Mesenchymal stem cell (in vitro differentiated cells and primary cell): ENCODE measurements around the gene FABP1.

Experiments
- DNase-seq: peaks from one replicate; pipeline ENCODE4 v3.0.0-alpha.2; 2013
- H2AFZ ChIP-seq: one replicate; pipeline ENCODE4 v1.6.1; 2013; ENCODE audit warnings: low read depth, mild to moderate bottlenecking, control low read depth, inconsistent platforms, low read length, moderate library complexity
- H2AK5ac ChIP-seq: 2 replicates; pipeline ENCODE4 v1.6.1; 2013; ENCODE audit warnings: low read length, moderate library complexity, mild to moderate bottlenecking, inconsistent platforms; ENCODE audit not compliant: severe bottlenecking
- H2BK120ac ChIP-seq: one replicate; pipeline ENCODE4 v1.6.1; 2013; ENCODE audit warnings: low read depth, mild to moderate bottlenecking, inconsistent platforms, low read length, moderate library complexity
- H2BK12ac ChIP-seq, 2 experiments: one replicate each; pipeline ENCODE4 v1.6.1; 2013; ENCODE audit warnings: inconsistent platforms in 2 of 2, low read length in 2 of 2, mild to moderate bottlenecking in 2 of 2, moderate library complexity in 2 of 2, control low read depth in 1 of 2
- H2BK15ac ChIP-seq: one replicate; pipeline ENCODE4 v1.6.1; 2013; ENCODE audit warnings: mild to moderate bottlenecking, low read depth, inconsistent platforms; ENCODE audit not compliant: poor library complexity, severe bottlenecking
- H2BK5ac ChIP-seq: 2 replicates; pipeline ENCODE4 v1.6.1; 2013; ENCODE audit warnings: low read depth, mild to moderate bottlenecking, low read length, control low read depth, inconsistent platforms; ENCODE audit not compliant: poor library complexity, severe bottlenecking
- H3K14ac ChIP-seq, 2 experiments: one replicate each; pipeline ENCODE4 v1.6.1; 2013; ENCODE audit warnings: inconsistent platforms in 2 of 2, low read length in 2 of 2, control low read depth in 1 of 2, mild to moderate bottlenecking in 1 of 2, moderate library complexity in 1 of 2
- H3K18ac ChIP-seq, 2 experiments: one replicate each; pipeline ENCODE4 v1.6.1; 2013; ENCODE audit warnings: inconsistent platforms in 2 of 2, low read length in 2 of 2, control low read depth in 1 of 2, low read depth in 1 of 2, mild to moderate bottlenecking in 1 of 2
- H3K23ac ChIP-seq, 2 experiments: one replicate each; pipeline ENCODE4 v1.6.1; 2013; ENCODE audit warnings: inconsistent platforms in 2 of 2, low read length in 2 of 2, mild to moderate bottlenecking in 2 of 2, moderate library complexity in 2 of 2, control low read depth in 1 of 2
- H3K27ac ChIP-seq: 2 replicates; pipeline ENCODE4 v1.5.1; 2013; ENCODE audit warnings: mild to moderate bottlenecking, moderate library complexity, low read length, control low read depth, inconsistent platforms; ENCODE audit not compliant: poor library complexity, severe bottlenecking
- H3K27me3 ChIP-seq, 2 experiments: 2 replicates each; pipeline versions ENCODE4 v1.6.1 to v1.7.0; 2013; ENCODE audit warnings: low read length in 2 of 2, mild to moderate bottlenecking in 2 of 2, moderate library complexity in 2 of 2, control low read depth in 1 of 2, inconsistent platforms in 1 of 2; ENCODE audit not compliant: control insufficient read depth in 1 of 2, insufficient read depth in 1 of 2
- H3K36me3 ChIP-seq, 2 experiments: 2 replicates each; pipeline versions ENCODE4 v1.6.1 to v1.7.0; 2013; ENCODE audit warnings: low read length in 2 of 2, control low read depth in 1 of 2, inconsistent platforms in 1 of 2, low read depth in 1 of 2, mild to moderate bottlenecking in 1 of 2; ENCODE audit not compliant: insufficient read depth in 2 of 2, control insufficient read depth in 1 of 2
- H3K4ac ChIP-seq, 2 experiments: one replicate each; pipeline ENCODE4 v1.6.1; 2013; ENCODE audit warnings: inconsistent platforms in 2 of 2, low read length in 2 of 2, mild to moderate bottlenecking in 2 of 2, moderate library complexity in 2 of 2, control low read depth in 1 of 2, low read depth in 1 of 2
- H3K4me1 ChIP-seq: 2 replicates; pipeline ENCODE4 v1.6.1; 2013; ENCODE audit warnings: low read depth, low read length, control low read depth; ENCODE audit not compliant: control insufficient read depth, insufficient read depth
- H3K4me2 ChIP-seq: 2 replicates; pipeline ENCODE4 v1.6.1; 2013; ENCODE audit warnings: low read length, mild to moderate bottlenecking, inconsistent platforms; ENCODE audit not compliant: poor library complexity, severe bottlenecking
- H3K4me3 ChIP-seq, 2 experiments: 2 replicates each; pipeline versions ENCODE4 v1.5.1 to v1.7.0; 2013; ENCODE audit warnings: low read length in 2 of 2, mild to moderate bottlenecking in 2 of 2, control low read depth in 1 of 2, low read depth in 1 of 2; ENCODE audit not compliant: insufficient read depth in 1 of 2
- H3K79me1 ChIP-seq: replicated peaks from 2 replicates; pipeline ENCODE4 v1.6.1; 2013; ENCODE audit warnings: mild to moderate bottlenecking, control low read depth, low read length, inconsistent platforms; ENCODE audit not compliant: poor library complexity, severe bottlenecking
- H3K9ac ChIP-seq: 2 replicates; pipeline ENCODE4 v1.7.0; 2013; ENCODE audit warnings: mild to moderate bottlenecking, low read length, moderate library complexity
- H3K9me3 ChIP-seq: 2 replicates; pipeline ENCODE4 v1.7.0; 2013; ENCODE audit warnings: mild to moderate bottlenecking, low read length; ENCODE audit not compliant: control insufficient read depth
- H4K8ac ChIP-seq: one replicate; pipeline ENCODE4 v1.6.1; 2013; ENCODE audit warnings: inconsistent platforms, mild to moderate bottlenecking, low read length, moderate library complexity
- H4K91ac ChIP-seq: one replicate; pipeline ENCODE4 v1.6.1; 2013; ENCODE audit warnings: mild to moderate bottlenecking, low read length, inconsistent platforms
- WGBS: methylation state at CpG from one replicate; pipeline ENCODE4 v1.1.7; 2013; ENCODE audit warnings: mixed read lengths; 5-methylcytosine and 5-hydroxymethylcytosine counted together

The FABP1 gene

GRCh38 chr2:88159481-88159880 lies 31.6 kb upstream of the FABP1 start:
- Histone ChIP-seq H2BK15ac (no peak overlapping the region), H3K79me1 (no peaks in the 10 kb centered on the region), H3K18ac (no peak overlapping the region), H3K27me3 (peaks cover 0 to 6% of the 10 kb centered on the region in 2 experiments), H3K27ac (no peak overlapping the region), H3K4me3 (no peak overlapping the region), H2BK12ac (no peak overlapping the region), H4K91ac (no peak overlapping the region), H3K9me3 (no peaks in the 10 kb centered on the region), H3K4me1 (no peaks in the 10 kb centered on the region), H3K4me2 (no peak overlapping the region), H2BK5ac (no peak overlapping the region), H2AFZ (no peak overlapping the region), H3K4ac (no peak overlapping the region), H2AK5ac (no peak overlapping the region), H3K9ac (peak overlapping the region; percentile 19), H3K14ac (no peak overlapping the region), H3K36me3 (no peaks in the 10 kb centered on the region), H4K8ac (no peak overlapping the region), H3K23ac (no peak overlapping the region), H2BK120ac (no peak overlapping the region)
- DNase-seq = no peak
- 82% methylated on average over 1 of the region's 3 CpGs for WGBS

- Histone ChIP-seq H2BK5ac (no peak overlapping the region), H3K4me1 (no peaks in the 10 kb centered on the region), H2AFZ (no peak overlapping the region), H2AK5ac (no peak overlapping the region), H3K4me3 (no peak overlapping the region), H3K9me3 (peaks cover 39% of the 10 kb centered on the region), H2BK12ac (no peak overlapping the region), H4K8ac (no peak overlapping the region), H3K79me1 (no peaks in the 10 kb centered on the region), H2BK15ac (no peak overlapping the region), H3K4me2 (no peak overlapping the region), H3K27ac (no peak overlapping the region), H3K23ac (no peak overlapping the region), H3K4ac (no peak overlapping the region), H3K18ac (no peak overlapping the region), H3K14ac (no peak overlapping the region), H3K9ac (no peak overlapping the region), H2BK120ac (no peak overlapping the region), H3K27me3 (no peaks in the 10 kb centered on the region), H4K91ac (no peak overlapping the region), H3K36me3 (no peaks in the 10 kb centered on the region)
- DNase-seq = no peak
These were observed 21.1 kb upstream of the FABP1 start for GRCh38 chr2:88148929-88149438.

GRCh38 chr2:88147145-88147544 lies 19.3 kb upstream of the FABP1 start:
- Histone ChIP-seq H3K36me3 (no peaks in the 10 kb centered on the region), H3K79me1 (no peaks in the 10 kb centered on the region), H3K27me3 (peaks cover 0 to 4% of the 10 kb centered on the region in 2 experiments), H2BK120ac (no peak overlapping the region), H2BK15ac (no peak overlapping the region), H4K91ac (no peak overlapping the region), H4K8ac (no peak overlapping the region), H3K4me2 (no peak overlapping the region), H3K9me3 (peaks cover 33% of the 10 kb centered on the region), H3K18ac (no peak overlapping the region), H2AK5ac (no peak overlapping the region), H3K4me1 (no peaks in the 10 kb centered on the region), H2AFZ (no peak overlapping the region), H3K14ac (no peak overlapping the region), H3K23ac (no peak overlapping the region), H3K4ac (no peak overlapping the region), H3K27ac (no peak overlapping the region), H3K9ac (no peak overlapping the region), H2BK5ac (no peak overlapping the region), H3K4me3 (no peak overlapping the region), H2BK12ac (no peak overlapping the region)
- no peak for DNase-seq
- 79% methylated on average over 2 of the region's 2 CpGs for WGBS

GRCh38 chr2:88146590-88146989 lies 18.7 kb upstream of the FABP1 start:
- H3K14ac ChIP-seq = no peak overlapping the region
- H3K4ac ChIP-seq = no peak overlapping the region
- H2BK12ac ChIP-seq = no peak overlapping the region
- H3K36me3 ChIP-seq = no peaks in the 10 kb centered on the region
- H2BK5ac ChIP-seq = no peak overlapping the region
- H3K9me3 ChIP-seq = peaks cover 38% of the 10 kb centered on the region
- no peak overlapping the region for H3K4me2 ChIP-seq
- DNase-seq = no peak
- no peak overlapping the region for H2AFZ ChIP-seq
- no peak overlapping the region for H3K27ac ChIP-seq
- H3K79me1 ChIP-seq = no peaks in the 10 kb centered on the region
- H3K4me3 ChIP-seq = no peak overlapping the region
- H2BK120ac ChIP-seq = no peak overlapping the region
- no peak overlapping the region for H2BK15ac ChIP-seq
- peaks cover 0 to 4% of the 10 kb centered on the region in 2 experiments for H3K27me3 ChIP-seq
- H4K91ac ChIP-seq = no peak overlapping the region
- H3K4me1 ChIP-seq = no peaks in the 10 kb centered on the region
- no peak overlapping the region for H3K18ac ChIP-seq
- H4K8ac ChIP-seq = no peak overlapping the region
- H3K9ac ChIP-seq = no peak overlapping the region
- H3K23ac ChIP-seq = no peak overlapping the region
- no peak overlapping the region for H2AK5ac ChIP-seq
